ENCODE results near the gene PDE11A. TPM values are rescaled to one million over a fixed set of nuclear protein-coding genes. Genes with fewer than 3 reads are reported as not detected.

Gene PDE11A
- total and polyA plus RNA-seq, 2 of the 13 experiments (the other 11 are each of a cell fraction or from before 2014, with no cell fraction given), result 1.2 to 1.7 TPM

DNA sequence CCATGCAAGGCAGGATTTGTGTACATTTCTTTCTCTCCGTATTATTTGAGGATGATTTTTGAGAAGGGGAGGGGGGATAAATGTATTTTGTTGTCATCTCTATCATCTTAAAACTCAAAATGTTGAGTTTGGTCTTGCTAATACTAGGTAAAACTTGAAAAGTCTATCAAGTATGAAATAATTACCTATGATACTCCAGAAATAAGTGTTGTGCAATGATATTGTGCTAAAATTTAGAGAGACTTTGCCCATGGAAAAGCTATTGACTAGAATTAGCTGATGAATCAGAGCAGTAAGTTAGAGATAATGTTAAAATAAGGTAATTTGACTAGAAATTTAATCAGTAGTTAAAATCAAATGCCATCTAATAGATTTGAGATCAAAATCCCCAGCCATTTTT lies 356.1 kb downstream of the PDE11A start (continued):
- TF ChIP-seq, protein P1, sequence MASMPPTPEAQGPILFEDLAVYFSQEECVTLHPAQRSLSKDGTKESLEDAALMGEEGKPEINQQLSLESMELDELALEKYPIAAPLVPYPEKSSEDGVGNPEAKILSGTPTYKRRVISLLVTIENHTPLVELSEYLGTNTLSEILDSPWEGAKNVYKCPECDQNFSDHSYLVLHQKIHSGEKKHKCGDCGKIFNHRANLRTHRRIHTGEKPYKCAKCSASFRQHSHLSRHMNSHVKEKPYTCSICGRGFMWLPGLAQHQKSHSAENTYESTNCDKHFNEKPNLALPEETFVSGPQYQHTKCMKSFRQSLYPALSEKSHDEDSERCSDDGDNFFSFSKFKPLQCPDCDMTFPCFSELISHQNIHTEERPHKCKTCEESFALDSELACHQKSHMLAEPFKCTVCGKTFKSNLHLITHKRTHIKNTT (CRISPR knock-in tag; IDR thresholded peaks at IDR 0.05), result no peak
- TF ChIP-seq, protein P2, sequence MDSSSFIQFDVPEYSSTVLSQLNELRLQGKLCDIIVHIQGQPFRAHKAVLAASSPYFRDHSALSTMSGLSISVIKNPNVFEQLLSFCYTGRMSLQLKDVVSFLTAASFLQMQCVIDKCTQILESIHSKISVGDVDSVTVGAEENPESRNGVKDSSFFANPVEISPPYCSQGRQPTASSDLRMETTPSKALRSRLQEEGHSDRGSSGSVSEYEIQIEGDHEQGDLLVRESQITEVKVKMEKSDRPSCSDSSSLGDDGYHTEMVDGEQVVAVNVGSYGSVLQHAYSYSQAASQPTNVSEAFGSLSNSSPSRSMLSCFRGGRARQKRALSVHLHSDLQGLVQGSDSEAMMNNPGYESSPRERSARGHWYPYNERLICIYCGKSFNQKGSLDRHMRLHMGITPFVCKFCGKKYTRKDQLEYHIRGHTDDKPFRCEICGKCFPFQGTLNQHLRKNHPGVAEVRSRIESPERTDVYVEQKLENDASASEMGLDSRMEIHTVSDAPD (CRISPR knock-in tag; IDR thresholded peaks at IDR 0.05), result no peak
- TF ChIP-seq SNAI1 (CRISPR knock-in tag; IDR thresholded peaks at IDR 0.05; ENCODE audit: borderline replicate concordance) (no peak), KLF16 (CRISPR knock-in tag; IDR thresholded peaks at IDR 0.05) (no peak), PLRG1 (conservative IDR thresholded peaks at IDR 0.05) (no peak), ZNF777 (CRISPR knock-in tag; IDR thresholded peaks at IDR 0.05) (no peak)
- TF ChIP-seq, protein P3, sequence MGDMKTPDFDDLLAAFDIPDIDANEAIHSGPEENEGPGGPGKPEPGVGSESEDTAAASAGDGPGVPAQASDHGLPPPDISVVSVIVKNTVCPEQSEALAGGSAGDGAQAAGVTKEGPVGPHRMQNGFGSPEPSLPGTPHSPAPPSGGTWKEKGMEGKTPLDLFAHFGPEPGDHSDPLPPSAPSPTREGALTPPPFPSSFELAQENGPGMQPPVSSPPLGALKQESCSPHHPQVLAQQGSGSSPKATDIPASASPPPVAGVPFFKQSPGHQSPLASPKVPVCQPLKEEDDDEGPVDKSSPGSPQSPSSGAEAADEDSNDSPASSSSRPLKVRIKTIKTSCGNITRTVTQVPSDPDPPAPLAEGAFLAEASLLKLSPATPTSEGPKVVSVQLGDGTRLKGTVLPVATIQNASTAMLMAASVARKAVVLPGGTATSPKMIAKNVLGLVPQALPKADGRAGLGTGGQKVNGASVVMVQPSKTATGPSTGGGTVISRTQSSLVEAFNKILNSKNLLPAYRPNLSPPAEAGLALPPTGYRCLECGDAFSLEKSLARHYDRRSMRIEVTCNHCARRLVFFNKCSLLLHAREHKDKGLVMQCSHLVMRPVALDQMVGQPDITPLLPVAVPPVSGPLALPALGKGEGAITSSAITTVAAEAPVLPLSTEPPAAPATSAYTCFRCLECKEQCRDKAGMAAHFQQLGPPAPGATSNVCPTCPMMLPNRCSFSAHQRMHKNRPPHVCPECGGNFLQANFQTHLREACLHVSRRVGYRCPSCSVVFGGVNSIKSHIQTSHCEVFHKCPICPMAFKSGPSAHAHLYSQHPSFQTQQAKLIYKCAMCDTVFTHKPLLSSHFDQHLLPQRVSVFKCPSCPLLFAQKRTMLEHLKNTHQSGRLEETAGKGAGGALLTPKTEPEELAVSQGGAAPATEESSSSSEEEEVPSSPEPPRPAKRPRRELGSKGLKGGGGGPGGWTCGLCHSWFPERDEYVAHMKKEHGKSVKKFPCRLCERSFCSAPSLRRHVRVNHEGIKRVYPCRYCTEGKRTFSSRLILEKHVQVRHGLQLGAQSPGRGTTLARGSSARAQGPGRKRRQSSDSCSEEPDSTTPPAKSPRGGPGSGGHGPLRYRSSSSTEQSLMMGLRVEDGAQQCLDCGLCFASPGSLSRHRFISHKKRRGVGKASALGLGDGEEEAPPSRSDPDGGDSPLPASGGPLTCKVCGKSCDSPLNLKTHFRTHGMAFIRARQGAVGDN (CRISPR knock-in tag; IDR thresholded peaks at IDR 0.05), result no peak
